PC-9 (cell line): ENCODE results near the gene PAIP2. TPM values are rescaled to one million over a fixed set of nuclear protein-coding genes. Genes with fewer than 3 reads are reported as not detected.

Experiments used
- BruUV-seq: library from RNA; stranded (reverse); fragments of 400-500 nt; replicated peaks from 2 replicates; lab custom pipeline; 2021; lab: Mats Ljungman, UMichigan
- CTCF ChIA-PET: fragments of 300-600 bp; sonication (Branson Sonifier 250); formaldehyde crosslinking; loops from one replicate; lab custom pipeline; 2022; ENCODE audit warnings: antibody characterized with exemption; lab: Charles Lee
- POLR2A ChIA-PET: fragments of 300-600 bp; sonication (Branson Sonifier 250); formaldehyde crosslinking; loops from one replicate; lab custom pipeline; 2022; ENCODE audit warnings: antibody characterized with exemption; ENCODE audit not compliant: unreplicated experiment; lab: Charles Lee
- DNase-seq, 2 experiments: peaks; one replicate each; pipeline versions ENCODE4 v3.0.0 to v3.0.0-alpha.2; 2015 to 2022; ENCODE audit warnings: mixed read lengths in 1 of 2
- H2AFZ ChIP-seq: fragments of 200-600 bp; sonication (generic); 2 replicates; pipeline ENCODE4 v1.8.1; 2017; ENCODE audit warnings: antibody characterized with exemption
- H3F3A ChIP-seq: fragments of 200-600 bp; sonication (generic); 2 replicates; pipeline ENCODE4 v1.8.1; 2017; ENCODE audit warnings: antibody characterized with exemption, mild to moderate bottlenecking, low read depth; ENCODE audit not compliant: insufficient read depth
- H3K27ac ChIP-seq: fragments of 200-600 bp; sonication (generic); 2 replicates; pipeline ENCODE4 v1.6.1; 2016; ENCODE audit warnings: mixed run types
- H3K27me3 ChIP-seq: fragments of 200-600 bp; sonication (generic); 2 replicates; pipeline ENCODE4 v1.6.1; 2016; ENCODE audit warnings: low read depth, mixed run types; ENCODE audit not compliant: insufficient read depth
- H3K36me3 ChIP-seq: fragments of 200-600 bp; sonication (generic); 2 replicates; pipeline ENCODE4 v1.6.1; 2016; ENCODE audit warnings: low read depth, mixed run types
- H3K4me1 ChIP-seq: fragments of 200-600 bp; sonication (generic); replicated peaks from 2 replicates; pipeline ENCODE4 v1.6.1; 2016; ENCODE audit warnings: mixed run types; ENCODE audit not compliant: insufficient read depth
- H3K4me2 ChIP-seq: fragments of 200-600 bp; sonication (generic); 2 replicates; pipeline ENCODE4 v1.6.1; 2017; ENCODE audit warnings: mixed run types
- H3K4me3 ChIP-seq: fragments of 200-600 bp; sonication (generic); 2 replicates; pipeline ENCODE4 v1.6.1; 2016; ENCODE audit warnings: mixed run types
- H3K79me2 ChIP-seq: fragments of 200-600 bp; sonication (generic); 2 replicates; pipeline ENCODE4 v1.6.1; 2017; ENCODE audit warnings: low read depth, mixed run types
- H3K9me2 ChIP-seq: fragments of 200-600 bp; sonication (generic); 2 replicates; pipeline ENCODE4 v1.8.1; 2017; ENCODE audit warnings: mild to moderate bottlenecking; ENCODE audit not compliant: insufficient read depth
- H3K9me3 ChIP-seq: fragments of 200-600 bp; sonication (generic); 2 replicates; pipeline ENCODE4 v1.8.1; 2016; ENCODE audit warnings: low read depth; ENCODE audit not compliant: insufficient read depth
- H4K20me1 ChIP-seq: fragments of 200-600 bp; sonication (generic); 2 replicates; pipeline ENCODE4 v1.8.1; 2017; ENCODE audit not compliant: insufficient read depth
- EZH2 ChIP-seq: fragments of 200-600 bp; sonication (generic); IDR thresholded peaks from 2 replicates; pipeline ENCODE4 v1.8.0; 2017; ENCODE audit warnings: antibody characterized with exemption, low read depth
- intact Hi-C: fragments of 100-400 bp; cut with micrococcal nuclease; formaldehyde crosslinking; loops from one replicate; pipeline ENCODE4 v1.10.0; 2022; ENCODE audit not compliant: unreplicated experiment
- total RNA-seq: library from RNA; stranded (reverse); gene quantifications from 2 replicates; pipeline ENCODE4 v1.2.3, GENCODE V29; 2021
- TF ChIP-seq, protein P1 (sequence below): fragments of 200-600 bp; sonication (generic); conservative IDR thresholded peaks from 2 replicates; pipeline ENCODE4 v1.6.1; 2017; ENCODE audit warnings: mixed run types, antibody characterized with exemption, mild to moderate bottlenecking, moderate library complexity

The PAIP2 gene
- total RNA-seq, 1 experiment from 2014 or later = 90.5 TPM

DNA sequence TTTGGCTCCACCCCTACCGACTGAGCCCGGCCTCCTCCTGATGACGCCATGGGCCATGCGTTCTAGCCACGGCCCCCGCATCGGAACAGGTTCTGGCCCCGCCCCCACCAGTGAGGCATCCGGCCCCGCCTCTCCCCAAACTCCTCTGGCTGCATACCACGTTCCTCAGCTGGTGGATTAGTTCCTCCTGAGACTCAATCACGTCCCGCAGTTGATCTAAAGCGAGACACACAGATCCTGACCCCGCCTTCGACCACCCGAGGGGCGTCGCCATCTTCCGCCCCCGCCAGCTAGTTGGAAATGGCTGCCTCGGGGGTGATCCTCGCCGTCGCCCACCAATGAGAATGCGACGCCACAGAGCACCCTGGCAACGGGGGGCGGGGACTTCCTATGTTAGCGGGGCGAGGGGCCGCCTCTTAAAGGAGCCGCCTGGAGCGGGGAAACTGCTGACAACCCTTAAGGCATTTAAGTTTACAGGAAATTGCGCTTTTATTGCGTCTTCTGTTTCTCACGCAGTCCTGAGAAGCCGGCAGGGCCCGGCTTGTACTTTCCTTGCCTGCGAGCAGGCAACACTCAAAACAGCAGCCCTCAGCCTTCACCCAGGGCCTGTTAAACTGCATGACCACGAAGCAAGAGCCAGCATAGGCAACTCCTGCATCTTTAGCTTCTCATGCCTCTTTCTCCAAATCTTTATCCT is 62.3 kb downstream of the PAIP2 start, which contains the start of gene SPATA24:
TSS of gene SPATA24 (minus strand) at position 303 of the 697 bp plus-strand sequence. CDS start at position 274, 29 bp downstream.
- intact Hi-C loops = no loop called here
- POLR2A ChIA-PET = interaction anchor here (0.6 kb wide), 2 partner anchors 358 to 1066 kb away, joined by 5 to 24 read pairs; no protein-coding TSS in a partner anchor

DNA sequence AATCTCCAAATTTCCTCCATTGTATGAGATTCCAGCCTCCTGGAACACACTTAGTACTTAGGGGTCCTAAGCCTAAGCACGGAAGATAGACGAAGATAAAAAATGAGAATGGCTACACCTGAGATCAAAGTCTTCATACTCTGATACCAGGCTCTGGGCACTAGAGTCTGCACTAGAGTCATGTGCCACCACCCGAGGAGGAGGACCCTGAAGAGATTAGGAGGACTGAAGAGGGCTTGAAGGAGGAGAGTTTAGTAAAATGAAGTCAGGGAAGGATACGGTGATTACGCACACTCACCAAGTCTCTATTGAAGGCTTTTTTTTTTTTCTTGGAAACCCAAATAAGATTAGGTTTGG is 62.8 kb downstream of the PAIP2 start:
- no peak for DNase-seq
- Histone ChIP-seq H3K4me3 (peak overlapping the region; percentile 67; the same call in 1 of the 2 replicates), H3K9me2 (no peaks in the 10 kb centered on the region), H4K20me1 (no peaks in the 10 kb centered on the region), H3K79me2 (no peaks in the 10 kb centered on the region), H3K4me1 (peaks cover 15% of the 10 kb centered on the region), H3K9me3 (no peaks in the 10 kb centered on the region), H2AFZ (peak overlapping the region; percentile 76), H3K36me3 (no peaks in the 10 kb centered on the region), H3K4me2 (peak overlapping the region; percentile 95), H3K27ac (peak overlapping the region; percentile 78), H3F3A (peaks cover 8% of the 10 kb centered on the region; the same call in 1 of the 2 replicates), H3K27me3 (no peaks in the 10 kb centered on the region)
- POLR2A ChIA-PET = no interaction called here
- intact Hi-C loops = no loop called here
- CTCF ChIA-PET = no interaction called here
- BruUV-seq = TSS peak; percentile 82
- TF ChIP-seq, protein P1, sequence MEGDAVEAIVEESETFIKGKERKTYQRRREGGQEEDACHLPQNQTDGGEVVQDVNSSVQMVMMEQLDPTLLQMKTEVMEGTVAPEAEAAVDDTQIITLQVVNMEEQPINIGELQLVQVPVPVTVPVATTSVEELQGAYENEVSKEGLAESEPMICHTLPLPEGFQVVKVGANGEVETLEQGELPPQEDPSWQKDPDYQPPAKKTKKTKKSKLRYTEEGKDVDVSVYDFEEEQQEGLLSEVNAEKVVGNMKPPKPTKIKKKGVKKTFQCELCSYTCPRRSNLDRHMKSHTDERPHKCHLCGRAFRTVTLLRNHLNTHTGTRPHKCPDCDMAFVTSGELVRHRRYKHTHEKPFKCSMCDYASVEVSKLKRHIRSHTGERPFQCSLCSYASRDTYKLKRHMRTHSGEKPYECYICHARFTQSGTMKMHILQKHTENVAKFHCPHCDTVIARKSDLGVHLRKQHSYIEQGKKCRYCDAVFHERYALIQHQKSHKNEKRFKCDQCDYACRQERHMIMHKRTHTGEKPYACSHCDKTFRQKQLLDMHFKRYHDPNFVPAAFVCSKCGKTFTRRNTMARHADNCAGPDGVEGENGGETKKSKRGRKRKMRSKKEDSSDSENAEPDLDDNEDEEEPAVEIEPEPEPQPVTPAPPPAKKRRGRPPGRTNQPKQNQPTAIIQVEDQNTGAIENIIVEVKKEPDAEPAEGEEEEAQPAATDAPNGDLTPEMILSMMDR = no peak

More for the DNA sequence above, 62.3 kb downstream of the PAIP2 start, which contains the start of gene SPATA24:
- Histone ChIP-seq H3K27ac (peak within 1 kb of the TSS; percentile 78), H3K9me2 (no peaks in the 10 kb centered on the region), H3K4me2 (peak within 1 kb of the TSS; percentile 95), H4K20me1 (no peaks in the 10 kb centered on the region), H3K36me3 (no peaks in the 10 kb centered on the region), H3F3A (peaks cover 8% of the 10 kb centered on the region; the same call in 1 of the 2 replicates), H3K4me1 (peaks cover 15% of the 10 kb centered on the region), H3K27me3 (no peaks in the 10 kb centered on the region), H3K79me2 (no peaks in the 10 kb centered on the region), H3K9me3 (no peaks in the 10 kb centered on the region), H2AFZ (peak within 1 kb of the TSS; percentile 76), H3K4me3 (peak within 1 kb of the TSS; percentile 67)
- no peak for TF ChIP-seq EZH2
- TF ChIP-seq, protein P1 = no peak
- BruUV-seq = no TSS peak
- peak; percentile 91 to 95 for DNase-seq
- CTCF ChIA-PET = no interaction called here

DNA sequence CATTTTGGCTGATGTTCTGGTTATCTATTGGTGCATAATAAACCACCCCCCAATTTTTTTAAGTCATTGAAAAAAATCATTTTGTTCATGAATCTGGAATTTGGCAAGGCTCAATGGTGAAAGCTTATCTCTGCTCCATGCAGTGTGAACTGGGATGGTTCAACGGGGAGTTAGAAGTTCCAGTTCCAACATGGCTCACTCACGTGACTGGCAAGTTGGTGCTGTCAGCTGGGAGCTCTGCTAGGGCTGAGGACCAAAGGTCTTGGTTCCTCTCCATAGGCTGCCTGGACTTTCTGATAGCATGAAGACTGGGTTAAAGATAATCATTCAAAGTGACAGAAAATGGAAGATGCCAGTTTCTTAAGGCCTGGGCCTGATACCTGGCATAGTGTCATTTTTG is 65.3 kb downstream of the PAIP2 start:
- Histone ChIP-seq H3K36me3 (no peaks in the 10 kb centered on the region), H3F3A (peaks cover 8% of the 10 kb centered on the region; the same call in 1 of the 2 replicates), H3K9me3 (no peaks in the 10 kb centered on the region), H2AFZ (no peak overlapping the region), H4K20me1 (no peaks in the 10 kb centered on the region), H3K4me2 (no peak overlapping the region), H3K4me3 (no peak overlapping the region), H3K79me2 (no peaks in the 10 kb centered on the region), H3K4me1 (peaks cover 15% of the 10 kb centered on the region), H3K27me3 (no peaks in the 10 kb centered on the region), H3K9me2 (no peaks in the 10 kb centered on the region), H3K27ac (no peak overlapping the region)
- ChIA-PET POLR2A (no interaction called here), CTCF (interaction anchor here (0.8 kb wide), 1 partner anchor 16 kb away, joined by 3 read pairs; no protein-coding TSS in a partner anchor)
- TF ChIP-seq EZH2 = no peak
- TF ChIP-seq, protein P1 = no peak
- no peak for DNase-seq
- intact Hi-C loops = no loop called here
- BruUV-seq = no TSS peak
